Left lung (tissue), 10 donors: Measurements from ENCODE around the gene MEST. TPM values are rescaled to one million over a fixed set of nuclear protein-coding genes. Genes with fewer than 3 reads are reported as not detected.

Experiments used
- ATAC-seq: fragments of 200-7000 bp; cut with Tn5 transposase; one replicate; pipeline ENCODE4 v1.9.1; 2020; ENCODE audit warnings: moderate library complexity
- DNase-seq, 4 donors: peaks; one replicate each; pipeline ENCODE4 v3.0.0-alpha.2; 2013 to 2020
- H3K27ac ChIP-seq, 2 donors: fragments of 200-600 bp; sonication (generic) in 1 of 2; one replicate each; pipeline versions ENCODE4 v1.5.0 to v1.8.0; 2020 to 2021
- H3K27me3 ChIP-seq, 2 donors: fragments of 200-600 bp; sonication (generic) in 1 of 2; one replicate each; pipeline versions ENCODE4 v1.5.0 to v1.8.0; 2020 to 2021
- H3K36me3 ChIP-seq, 2 donors: fragments of 200-600 bp; sonication (generic) in 1 of 2; one replicate each; pipeline versions ENCODE4 v1.5.0 to v1.8.0; 2020 to 2021
- H3K4me1 ChIP-seq, 2 donors: fragments of 200-600 bp; one replicate each; pipeline ENCODE4 v1.8.0; 2021
- H3K4me3 ChIP-seq, 2 donors: fragments of 200-600 bp; sonication (generic) in 1 of 2; one replicate each; pipeline versions ENCODE4 v1.5.0 to v1.8.0; 2020 to 2021; ENCODE audit warnings: mild to moderate bottlenecking in 1 of 2
- H3K9me3 ChIP-seq, 2 donors: fragments of 200-600 bp; sonication (generic) in 1 of 2; one replicate each; pipeline versions ENCODE4 v1.5.0 to v1.8.0; 2020 to 2021
- CTCF ChIP-seq, 2 donors: fragments of 200-600 bp; sonication (generic) in 1 of 2; IDR thresholded peaks; one replicate each; pipeline versions ENCODE4 v1.5.0 to v1.8.0; 2021; ENCODE audit warnings: antibody characterized with exemption in 2 of 2
- intact Hi-C, 2 donors: fragments of 100-400 bp; cut with DNase I; formaldehyde crosslinking; loops; one replicate each; pipeline versions ENCODE4 v1.11.2 to v1.14.2; 2022
- polyA plus RNA-seq, 6 donors: library from polyadenylated mRNA; unstranded; fragments of 120-200 nt; gene quantifications; one replicate each; pipeline ENCODE4 v1.2.1, GENCODE V29; 2013; ENCODE audit not compliant: insufficient read length in 6 of 6
- total RNA-seq, 2 donors: library from RNA; stranded (reverse); fragmentation: NEBNext Ultra II Directional; extraction: Animal tissue kit (Norgen Biotek cat#: 25700); gene quantifications; one replicate each; pipeline ENCODE4 v1.2.1, GENCODE V29; 2021
- donor health status: DM: no; HTN: yes; CAD: no.
- donor health status: DM: no; HTN: no; CAD: no.

The MEST gene
- total and polyA plus RNA-seq, 8 donors: 101 to 451 (median 401) TPM

- Histone ChIP-seq H3K27me3 (peaks cover 0 to 11% of the 10 kb centered on the region in 2 donors), H3K4me1 (peaks cover 6 to 13% of the 10 kb centered on the region in 2 donors), H3K36me3 (no peaks in the 10 kb centered on the region), H3K9me3 (peaks cover 0 to 7% of the 10 kb centered on the region in 2 donors), H3K27ac (no peak overlapping the region), H3K4me3 (no peak overlapping the region)
- intact Hi-C loops: no loop called here
- DNase-seq (no peak), ATAC-seq (no peak)
- no peak for TF ChIP-seq CTCF (IDR thresholded peaks at IDR 0.05)
These were observed 10.0 kb upstream of the MEST start for GRCh38 chr7:130481898-130482297.

- H3K4me3 ChIP-seq: no peak overlapping the region
- peaks cover 0 to 4% of the 10 kb centered on the region in 2 donors for H3K9me3 ChIP-seq
- intact Hi-C loops: no loop called here
- H3K36me3 ChIP-seq: no peaks in the 10 kb centered on the region
- no peak for TF ChIP-seq CTCF (IDR thresholded peaks at IDR 0.05)
- H3K4me1 ChIP-seq: peaks cover 6 to 13% of the 10 kb centered on the region in 2 donors
- no peak for DNase-seq
- ATAC-seq: no peak
- peaks cover 0 to 15% of the 10 kb centered on the region in 2 donors for H3K27me3 ChIP-seq
- no peak overlapping the region for H3K27ac ChIP-seq
These were observed 8.9 kb upstream of the MEST start for GRCh38 chr7:130483031-130483430.

GRCh38 chr7:130485734-130486113, 6.2 kb upstream of the MEST start:
- intact Hi-C loops: no loop called here

GRCh38 chr7:130486114-130486953, 5.6 kb upstream of the MEST start:
- Histone ChIP-seq H3K4me3 (peak overlapping the region; percentile 50 to 57), H3K9me3 (no peaks in the 10 kb centered on the region), H3K27me3 (peaks cover 0 to 36% of the 10 kb centered on the region in 2 donors), H3K27ac (peak overlapping the region in 1 of 2 donors; percentile 38), H3K4me1 (peaks cover 6 to 21% of the 10 kb centered on the region in 2 donors), H3K36me3 (no peaks in the 10 kb centered on the region)
- peak; percentile 64 to 86 for TF ChIP-seq CTCF (IDR thresholded peaks at IDR 0.05)
- DNase-seq: peak in 3 of 4 donors; percentile 83 to 93 (median 84)
- intact Hi-C loops: no loop called here
- ATAC-seq: peak; percentile 94

More at GRCh38 chr7:130485734-130486113, 6.2 kb upstream of the MEST start:
- H3K27ac ChIP-seq: peak overlapping the region in 1 of 2 donors; percentile 38
- no peaks in the 10 kb centered on the region for H3K9me3 ChIP-seq
- no peak for TF ChIP-seq CTCF (IDR thresholded peaks at IDR 0.05)
- ATAC-seq (no peak), DNase-seq (no peak)
- peak overlapping the region; percentile 50 to 57 for H3K4me3 ChIP-seq
- H3K36me3 ChIP-seq: no peaks in the 10 kb centered on the region
- peaks cover 0 to 30% of the 10 kb centered on the region in 2 donors for H3K27me3 ChIP-seq
- peaks cover 6 to 15% of the 10 kb centered on the region in 2 donors for H3K4me1 ChIP-seq

- H3K27ac ChIP-seq: no peak overlapping the region
- no peak for ATAC-seq
These were observed 4.9 kb upstream of the MEST start for GRCh38 chr7:130486954-130487436.

More at GRCh38 chr7:130486954-130487436, 4.9 kb upstream of the MEST start:
- Histone ChIP-seq H3K4me3 (peak overlapping the region; percentile 50 to 57), H3K27me3 (peaks cover 0 to 42% of the 10 kb centered on the region in 2 donors), H3K36me3 (no peaks in the 10 kb centered on the region), H3K9me3 (no peaks in the 10 kb centered on the region), H3K4me1 (peaks cover 6 to 26% of the 10 kb centered on the region in 2 donors)
- no peak for DNase-seq
- intact Hi-C loops: no loop called here
- no peak for TF ChIP-seq CTCF (IDR thresholded peaks at IDR 0.05)
